Nephron (organoid): ENCODE results near the gene RFX2.
"Not testable (repeated sequence)": the region's sequence is repeated elsewhere in the genome, so short reads cannot be mapped to it uniquely, and the experiment has no call there.

Source experiments
- H3K27ac Mint-ChIP-seq, 3 experiments: 2 replicates each; pipeline ENCODE4 v1.8.0; 2020; ENCODE audit warnings: mixed read lengths in 3 of 3, mild to moderate bottlenecking in 2 of 3, moderate library complexity in 1 of 3
- H3K27me3 Mint-ChIP-seq: 2 replicates; pipeline ENCODE4 v1.8.0; 2021; ENCODE audit warnings: low read depth, mild to moderate bottlenecking, moderate library complexity, mixed read lengths
- H3K36me3 Mint-ChIP-seq: 2 replicates; pipeline ENCODE4 v1.8.0; 2020; ENCODE audit warnings: low read depth, mixed read lengths
- H3K4me1 Mint-ChIP-seq: 2 replicates; pipeline ENCODE4 v1.8.0; 2020; ENCODE audit warnings: mixed read lengths
- H3K4me3 Mint-ChIP-seq, 3 experiments: 2 replicates each; pipeline ENCODE4 v1.8.0; 2020; ENCODE audit warnings: mild to moderate bottlenecking in 3 of 3, mixed read lengths in 3 of 3, moderate library complexity in 2 of 3
- H3K9me3 Mint-ChIP-seq: 2 replicates; pipeline ENCODE4 v1.8.0; 2020; ENCODE audit warnings: mixed read lengths
- CTCF ChIP-seq, 3 experiments: fragments of 200-600 bp; sonication (generic); IDR thresholded peaks; one replicate each; pipeline ENCODE4 v1.5.0; 2021; ENCODE audit warnings: antibody characterized with exemption in 3 of 3; ENCODE audit not compliant: unreplicated experiment in 3 of 3

Gene RFX2

GRCh38 chr19:6076675-6077463 is 33.4 kb downstream of the RFX2 start:
- no peaks in the 10 kb centered on the region for H3K9me3 Mint-ChIP-seq
- no peak for TF ChIP-seq CTCF (IDR thresholded peaks at IDR 0.05; ENCODE audit: unreplicated experiment in 3 of 3)
- no peak overlapping the region for H3K4me3 Mint-ChIP-seq

GRCh38 chr19:6076291-6076665 is 34.0 kb downstream of the RFX2 start:
- Mint-ChIP-seq H3K4me3 (no peak overlapping the region), H3K9me3 (no peaks in the 10 kb centered on the region), H3K27me3 (no peaks in the 10 kb centered on the region), H3K4me1 (peaks cover 14% of the 10 kb centered on the region), H3K27ac (peak overlapping the region in 2 of 3 experiments; percentile 25 to 29), H3K36me3 (no peaks in the 10 kb centered on the region)
- no peak for TF ChIP-seq CTCF (IDR thresholded peaks at IDR 0.05; ENCODE audit: unreplicated experiment in 3 of 3)

More at GRCh38 chr19:6076675-6077463, 33.4 kb downstream of the RFX2 start:
- Mint-ChIP-seq H3K27ac (peak overlapping the region in 2 of 3 experiments; percentile 25 to 29), H3K4me1 (peaks cover 12% of the 10 kb centered on the region), H3K27me3 (no peaks in the 10 kb centered on the region), H3K36me3 (no peaks in the 10 kb centered on the region)

GRCh38 chr19:6074709-6075403 is 35.4 kb downstream of the RFX2 start:
- no peaks in the 10 kb centered on the region for H3K9me3 Mint-ChIP-seq
- no peak overlapping the region for H3K27ac Mint-ChIP-seq
- peaks cover 20% of the 10 kb centered on the region for H3K4me1 Mint-ChIP-seq
- no peaks in the 10 kb centered on the region for H3K36me3 Mint-ChIP-seq
- no peak overlapping the region for H3K4me3 Mint-ChIP-seq
- no peak for TF ChIP-seq CTCF (IDR thresholded peaks at IDR 0.05; ENCODE audit: unreplicated experiment in 3 of 3)
- no peaks in the 10 kb centered on the region for H3K27me3 Mint-ChIP-seq

- no peaks in the 10 kb centered on the region for H3K27me3 Mint-ChIP-seq
- H3K4me3 Mint-ChIP-seq = no peak overlapping the region
- peaks cover 6% of the 10 kb centered on the region for H3K36me3 Mint-ChIP-seq
- peaks cover 4% of the 10 kb centered on the region for H3K9me3 Mint-ChIP-seq
- peaks cover 20% of the 10 kb centered on the region for H3K4me1 Mint-ChIP-seq
- no peak overlapping the region for H3K27ac Mint-ChIP-seq
- TF ChIP-seq CTCF (IDR thresholded peaks at IDR 0.05; ENCODE audit: unreplicated experiment in 3 of 3) = no peak
These were observed 36.2 kb downstream of the RFX2 start for GRCh38 chr19:6073858-6074708.

GRCh38 chr19:6073233-6073632 is 37.1 kb downstream of the RFX2 start:
- H3K4me1 Mint-ChIP-seq = peaks cover 20% of the 10 kb centered on the region
- H3K4me3 Mint-ChIP-seq, H3K9me3 Mint-ChIP-seq, H3K27ac Mint-ChIP-seq, H3K27me3 Mint-ChIP-seq: not testable (repeated sequence)
- peaks cover 12% of the 10 kb centered on the region for H3K36me3 Mint-ChIP-seq

GRCh38 chr19:6071875-6072274 is 38.4 kb downstream of the RFX2 start:
- H3K27me3 Mint-ChIP-seq = no peaks in the 10 kb centered on the region
- no peak for TF ChIP-seq CTCF (IDR thresholded peaks at IDR 0.05; ENCODE audit: unreplicated experiment in 3 of 3)
- H3K27ac Mint-ChIP-seq = peak overlapping the region in 2 of 3 experiments; percentile 69 to 89
- H3K36me3 Mint-ChIP-seq = peaks cover 12% of the 10 kb centered on the region
- no peak overlapping the region for H3K4me3 Mint-ChIP-seq
- H3K9me3 Mint-ChIP-seq = peaks cover 7% of the 10 kb centered on the region
- H3K4me1 Mint-ChIP-seq = peaks cover 26% of the 10 kb centered on the region
